ENCODE measurements around the gene PLXDC1. TPM values are rescaled to one million over a fixed set of nuclear protein-coding genes. Genes with fewer than 3 reads are reported as not detected.
"Not testable (repeated sequence)": the region's sequence is repeated elsewhere in the genome, so short reads cannot be mapped to it uniquely, and the experiment has no call there.

The PLXDC1 gene
- total and polyA plus RNA-seq, 2 donors = 7.1 to 12.7 TPM

GRCh38 chr17:39057701-39058206 is 93.7 kb downstream of the PLXDC1 start:
- no peak for DNase-seq (ENCODE audit: extremely low spot score)
- WGBS = 66% methylated on average over 11 of the region's 11 CpGs
- Histone ChIP-seq H3K27ac (ENCODE audit: low read depth) (no peak overlapping the region), H3K36me3 (ENCODE audit: insufficient read depth) (no peaks in the 10 kb centered on the region), H3K4me1 (ENCODE audit: insufficient read depth) (no peaks in the 10 kb centered on the region), H3K4me3 (ENCODE audit: low read depth, low read length) (no peak overlapping the region)

DNA sequence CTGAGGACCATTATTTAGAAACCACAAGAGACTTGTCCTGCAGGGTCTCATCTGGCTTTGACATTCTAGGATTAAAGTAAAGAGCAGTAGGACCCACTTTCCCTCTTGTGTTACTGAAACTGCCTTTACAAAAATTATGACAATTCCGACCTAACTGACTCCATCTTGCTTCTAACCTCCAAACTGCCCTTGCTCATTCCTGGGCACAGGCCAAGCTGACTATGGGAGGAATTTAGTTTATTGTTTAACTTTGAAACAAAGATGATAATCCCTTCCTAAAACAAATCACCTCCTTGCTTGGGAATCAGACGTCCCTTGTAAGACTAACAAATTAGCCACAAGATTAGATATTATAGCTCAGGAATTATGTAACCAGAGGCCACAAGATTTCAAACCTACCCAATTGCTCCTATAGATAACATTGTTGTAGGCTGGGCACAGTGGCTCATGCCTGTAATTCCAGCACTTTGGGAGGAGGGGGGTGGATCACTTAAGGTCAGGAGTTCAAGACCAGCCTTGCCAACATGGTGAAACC is 97.3 kb downstream of the PLXDC1 start:
- H3K27ac ChIP-seq (ENCODE audit: low read depth) = no peak overlapping the region
- 27% methylated on average over 2 of the region's 2 CpGs for WGBS
- no peaks in the 10 kb centered on the region for H3K36me3 ChIP-seq (ENCODE audit: insufficient read depth)
- no peak overlapping the region for H3K4me3 ChIP-seq (ENCODE audit: low read depth, low read length)
- H3K4me1 ChIP-seq (ENCODE audit: insufficient read depth) = no peaks in the 10 kb centered on the region
- no peak for DNase-seq (ENCODE audit: extremely low spot score)

DNA sequence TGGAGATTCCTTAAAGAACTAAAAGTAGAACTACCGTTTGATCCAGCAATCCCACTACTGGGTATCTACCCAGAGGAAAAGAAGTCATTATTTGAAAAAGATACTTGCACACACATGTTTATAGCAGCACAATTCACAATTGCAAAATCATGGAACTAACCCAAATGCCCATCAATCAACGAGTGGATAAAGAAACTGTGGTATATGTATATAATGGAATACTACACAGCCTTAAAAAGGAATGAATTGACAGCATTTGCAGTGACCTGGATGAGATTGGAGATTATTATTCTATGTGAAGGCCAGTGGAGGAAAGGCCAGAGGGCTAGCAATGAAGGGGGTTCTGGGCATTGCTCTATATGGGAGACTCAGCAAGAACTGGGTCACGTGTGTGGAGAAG is 99.0 kb downstream of the PLXDC1 start:
- not testable (repeated sequence) for H3K36me3 ChIP-seq (ENCODE audit: insufficient read depth); H3K4me3 ChIP-seq (ENCODE audit: low read depth, low read length); H3K27ac ChIP-seq (ENCODE audit: low read depth); H3K4me1 ChIP-seq (ENCODE audit: insufficient read depth); DNase-seq (ENCODE audit: extremely low spot score)
- WGBS = 88% methylated on average over 3 of the region's 3 CpGs

- DNase-seq (ENCODE audit: extremely low spot score) = no peak
- WGBS = 75% methylated on average over 12 of the region's 12 CpGs
- no peaks in the 10 kb centered on the region for H3K36me3 ChIP-seq (ENCODE audit: insufficient read depth)
Measured at GRCh38 chr17:39051001-39051585, 100.3 kb downstream of the PLXDC1 start.

DNA sequence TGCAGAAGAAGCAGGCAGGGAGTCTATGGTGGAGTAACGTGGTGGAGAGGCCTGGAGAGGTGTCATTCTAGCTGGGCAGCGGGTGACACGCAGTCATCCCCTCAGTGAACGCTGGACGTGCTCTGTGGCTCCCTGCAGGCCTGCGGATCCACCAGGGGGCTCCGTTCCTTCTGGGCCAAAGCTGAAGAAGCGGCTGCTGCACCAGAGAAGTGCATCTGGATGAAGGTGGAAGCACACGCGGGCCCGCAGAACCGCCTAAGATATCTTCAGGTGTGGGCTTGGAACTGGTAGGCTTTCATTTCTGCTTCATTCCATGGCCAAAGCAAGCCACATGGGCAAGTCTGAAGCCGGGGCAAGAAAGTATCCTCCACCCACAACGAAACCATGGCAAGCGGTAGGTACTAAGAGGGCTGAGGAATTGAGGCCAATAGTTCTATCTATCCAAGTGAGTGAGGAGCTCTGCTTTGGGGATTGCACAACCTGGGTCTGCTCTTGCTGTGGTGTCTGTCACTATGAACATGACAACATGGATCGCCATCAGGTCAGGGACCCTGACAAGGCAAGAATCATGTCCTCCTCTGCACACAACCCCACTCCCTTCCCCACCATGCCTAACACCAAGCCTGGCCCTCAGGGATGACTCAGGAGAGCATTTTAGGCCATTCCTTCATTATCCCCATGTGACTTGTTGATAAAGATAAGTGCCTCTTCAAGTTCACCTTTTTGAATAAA is 105.3 kb downstream of the PLXDC1 start:
- 85% methylated on average over 16 of the region's 16 CpGs for WGBS
- Histone ChIP-seq H3K27ac (ENCODE audit: low read depth) (no peak overlapping the region), H3K4me3 (ENCODE audit: low read depth, low read length) (no peak overlapping the region), H3K4me1 (ENCODE audit: insufficient read depth) (no peaks in the 10 kb centered on the region), H3K36me3 (ENCODE audit: insufficient read depth) (no peaks in the 10 kb centered on the region)
- no peak for DNase-seq (ENCODE audit: extremely low spot score)

More at GRCh38 chr17:39051001-39051585, 100.3 kb downstream of the PLXDC1 start:
- no peaks in the 10 kb centered on the region for H3K4me1 ChIP-seq (ENCODE audit: insufficient read depth)
- no peak overlapping the region for H3K4me3 ChIP-seq (ENCODE audit: low read depth, low read length)
- H3K27ac ChIP-seq (ENCODE audit: low read depth) = no peak overlapping the region

- H3K4me1 ChIP-seq (ENCODE audit: insufficient read depth) = no peaks in the 10 kb centered on the region
Measured at GRCh38 chr17:39036009-39036408, 115.4 kb downstream of the PLXDC1 start.

DNA sequence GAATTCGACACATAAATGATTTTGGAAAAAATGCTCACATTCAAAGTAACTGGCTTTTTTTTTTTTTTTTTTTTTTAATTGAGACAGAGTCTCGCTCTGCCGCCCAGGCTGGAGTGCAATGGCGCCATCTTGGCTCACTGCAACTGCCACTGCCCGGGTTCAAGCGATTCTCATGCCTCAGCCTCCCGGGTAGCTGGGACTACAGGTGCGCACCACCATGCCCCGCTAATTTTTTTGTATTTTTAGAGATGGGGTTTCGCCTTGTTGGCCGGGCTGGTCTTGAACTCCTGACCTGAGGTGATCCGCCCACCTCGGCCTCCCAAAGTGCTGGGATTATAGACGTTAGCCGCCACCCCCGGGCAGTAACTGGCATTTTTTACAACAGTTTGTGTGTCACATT is 115.9 kb downstream of the PLXDC1 start:
- H3K36me3 ChIP-seq (ENCODE audit: insufficient read depth); H3K4me3 ChIP-seq (ENCODE audit: low read depth, low read length); DNase-seq (ENCODE audit: extremely low spot score); H3K4me1 ChIP-seq (ENCODE audit: insufficient read depth); H3K27ac ChIP-seq (ENCODE audit: low read depth): not testable (repeated sequence)
- 73% methylated on average over 16 of the region's 16 CpGs for WGBS

More at GRCh38 chr17:39036009-39036408, 115.4 kb downstream of the PLXDC1 start:
- no peak for DNase-seq (ENCODE audit: extremely low spot score)
- 42% methylated on average over 2 of the region's 2 CpGs for WGBS
- no peaks in the 10 kb centered on the region for H3K36me3 ChIP-seq (ENCODE audit: insufficient read depth)
- H3K27ac ChIP-seq (ENCODE audit: low read depth) = no peak overlapping the region
- H3K4me3 ChIP-seq (ENCODE audit: low read depth, low read length) = no peak overlapping the region

- 97% methylated on average over 6 of the region's 6 CpGs for WGBS
- Histone ChIP-seq H3K27ac (ENCODE audit: low read depth) (no peak overlapping the region), H3K4me3 (ENCODE audit: low read depth, low read length) (no peak overlapping the region), H3K4me1 (ENCODE audit: insufficient read depth) (no peaks in the 10 kb centered on the region), H3K36me3 (ENCODE audit: insufficient read depth) (no peaks in the 10 kb centered on the region)
- no peak for DNase-seq (ENCODE audit: extremely low spot score)
Measured at GRCh38 chr17:39028690-39029089, 122.7 kb downstream of the PLXDC1 start.

GRCh38 chr17:39027455-39028035 is 123.9 kb downstream of the PLXDC1 start:
- H3K36me3 ChIP-seq (ENCODE audit: insufficient read depth) = no peaks in the 10 kb centered on the region
- no peak for DNase-seq (ENCODE audit: extremely low spot score)
- peak overlapping the region; percentile 37 for H3K4me3 ChIP-seq (ENCODE audit: low read depth, low read length)

GRCh38 chr17:39026980-39027451 is 124.4 kb downstream of the PLXDC1 start:
- WGBS = 2% methylated on average over 25 of the region's 26 CpGs
- DNase-seq (ENCODE audit: extremely low spot score) = no peak
- H3K4me3 ChIP-seq (ENCODE audit: low read depth, low read length) = peak overlapping the region; percentile 37
- no peaks in the 10 kb centered on the region for H3K4me1 ChIP-seq (ENCODE audit: insufficient read depth)
- no peaks in the 10 kb centered on the region for H3K36me3 ChIP-seq (ENCODE audit: insufficient read depth)
- no peak overlapping the region for H3K27ac ChIP-seq (ENCODE audit: low read depth)

More at GRCh38 chr17:39027455-39028035, 123.9 kb downstream of the PLXDC1 start:
- WGBS = 19% methylated on average over 21 of the region's 21 CpGs
- Histone ChIP-seq H3K27ac (ENCODE audit: low read depth) (no peak overlapping the region), H3K4me1 (ENCODE audit: insufficient read depth) (no peaks in the 10 kb centered on the region)

GRCh38 chr17:39026346-39026745 is 125.1 kb downstream of the PLXDC1 start:
- not testable (repeated sequence) for H3K27ac ChIP-seq (ENCODE audit: low read depth); H3K4me3 ChIP-seq (ENCODE audit: low read depth, low read length); H3K36me3 ChIP-seq (ENCODE audit: insufficient read depth); H3K4me1 ChIP-seq (ENCODE audit: insufficient read depth); DNase-seq (ENCODE audit: extremely low spot score)
- WGBS = 84% methylated on average over 13 of the region's 13 CpGs

- 89% methylated on average over 6 of the region's 6 CpGs for WGBS
- H3K4me1 ChIP-seq (ENCODE audit: insufficient read depth) = peaks cover 2% of the 10 kb centered on the region
- H3K4me3 ChIP-seq (ENCODE audit: low read depth, low read length) = no peak overlapping the region
- H3K36me3 ChIP-seq (ENCODE audit: insufficient read depth) = no peaks in the 10 kb centered on the region
- no peak overlapping the region for H3K27ac ChIP-seq (ENCODE audit: low read depth)
- no peak for DNase-seq (ENCODE audit: extremely low spot score)
Measured at GRCh38 chr17:39022924-39023323, 128.5 kb downstream of the PLXDC1 start.

DNA sequence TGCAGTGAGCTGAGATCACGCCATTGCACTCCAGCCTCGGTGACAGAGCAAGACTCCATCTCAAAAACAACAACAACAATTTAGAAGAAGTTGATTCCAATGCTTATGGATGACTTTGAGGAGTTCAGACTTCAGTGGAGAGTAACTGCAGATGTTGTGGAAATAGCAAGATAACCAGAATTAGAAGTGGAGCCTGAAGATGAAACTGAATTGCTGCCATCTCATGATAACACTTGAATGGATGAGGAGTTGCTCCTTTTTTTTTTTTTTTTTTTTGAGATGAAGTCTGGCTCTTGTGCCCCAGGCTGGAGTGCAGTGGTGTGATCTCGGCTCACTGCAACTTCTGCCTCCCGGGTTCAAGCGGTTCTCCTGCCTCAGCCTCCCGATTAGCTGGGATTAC is 131.4 kb downstream of the PLXDC1 start:
- H3K36me3 ChIP-seq (ENCODE audit: insufficient read depth); H3K27ac ChIP-seq (ENCODE audit: low read depth); DNase-seq (ENCODE audit: extremely low spot score); H3K4me1 ChIP-seq (ENCODE audit: insufficient read depth); H3K4me3 ChIP-seq (ENCODE audit: low read depth, low read length): not testable (repeated sequence)
- WGBS = 97% methylated on average over 6 of the region's 6 CpGs
